PFSK-1 (cell line): ENCODE measurements around the gene SLC25A1.

Experiments
- FOXP2 ChIP-seq: optimal IDR thresholded peaks from 2 replicates; pipeline ENCODE3; 2011; ENCODE audit warnings: borderline replicate concordance, control low read depth, inconsistent platforms; ENCODE audit not compliant: insufficient read depth; ENCODE audit errors: extremely low read length, extremely low read depth
- POLR2AphosphoS5 ChIP-seq: IDR thresholded peaks from 2 replicates; pipeline ENCODE4 v1.6.1; 2012; ENCODE audit warnings: low read depth, mild to moderate bottlenecking, control low read depth, low read length, moderate library complexity
- REST ChIP-seq, 2 experiments: IDR thresholded peaks; 2 replicates each; pipeline versions ENCODE4 v1.6.1 to v1.8.0; 2011 to 2012; ENCODE audit warnings: low read depth in 2 of 2, low read length in 2 of 2, control low read depth in 1 of 2, inconsistent platforms in 1 of 2, mild to moderate bottlenecking in 1 of 2, moderate library complexity in 1 of 2; ENCODE audit not compliant: insufficient read depth in 1 of 2
- SIN3A ChIP-seq: IDR thresholded peaks from 2 replicates; pipeline ENCODE4 v1.6.1; 2012; ENCODE audit warnings: mild to moderate bottlenecking, low read length, moderate library complexity, borderline replicate concordance; ENCODE audit not compliant: insufficient read depth
- TAF1 ChIP-seq: IDR thresholded peaks from 2 replicates; pipeline ENCODE4 v1.6.1; 2012; ENCODE audit warnings: low read length, control low read depth, borderline replicate concordance; ENCODE audit not compliant: insufficient read depth

The SLC25A1 gene

GRCh38 chr22:19166421-19166820 is 12.1 kb downstream of the SLC25A1 start:
- TF ChIP-seq POLR2AphosphoS5 = no peak
- TF ChIP-seq SIN3A = no peak
- TF ChIP-seq TAF1 = no peak
- TF ChIP-seq REST (IDR thresholded peaks at IDR 0.05; ENCODE audit: insufficient read depth in 1 of 2, low read depth in 2 of 2, low read length in 2 of 2) = no peak
- no peak for TF ChIP-seq FOXP2

- TF ChIP-seq FOXP2 (no peak), SIN3A (no peak), POLR2AphosphoS5 (no peak), REST (IDR thresholded peaks at IDR 0.05; ENCODE audit: insufficient read depth in 1 of 2, low read depth in 2 of 2, low read length in 2 of 2) (no peak), TAF1 (no peak)
Measured at GRCh38 chr22:19164425-19164824, 14.1 kb downstream of the SLC25A1 start.

GRCh38 chr22:19152942-19153883 is 25.3 kb downstream of the SLC25A1 start:
- TF ChIP-seq TAF1 (no peak), POLR2AphosphoS5 (no peak), REST (IDR thresholded peaks at IDR 0.05; ENCODE audit: insufficient read depth in 1 of 2, low read depth in 2 of 2, low read length in 2 of 2) (no peak), SIN3A (no peak)

GRCh38 chr22:19151329-19152191 is 27.0 kb downstream of the SLC25A1 start:
- TF ChIP-seq REST (IDR thresholded peaks at IDR 0.05; ENCODE audit: insufficient read depth in 1 of 2, low read depth in 2 of 2, low read length in 2 of 2) (no peak), SIN3A (no peak), POLR2AphosphoS5 (no peak), FOXP2 (no peak), TAF1 (no peak)
